ENCODE results near the gene PLEKHG3. TPM values are rescaled to one million over a fixed set of nuclear protein-coding genes. Genes with fewer than 3 reads are reported as not detected.
A peak's percentile ranks its signal among the peaks of the same experiment; 100 is the strongest.

PLEKHG3 gene
- total RNA-seq, 2 experiments from 2014 or later, result 5.5 to 6.6 TPM

- Mint-ChIP-seq H3K9me3 (no peaks in the 10 kb centered on the region), H3K36me3 (no peaks in the 10 kb centered on the region), H3K4me1 (peaks cover 8% of the 10 kb centered on the region), H3K4me3 (no peak overlapping the region), H3K27ac (no peak overlapping the region), H3K27me3 (peaks cover 57% of the 10 kb centered on the region)
- ATAC-seq (ENCODE audit: low read depth) (no peak), DNase-seq (no peak)
- POLR2A ChIA-PET, result no interaction called here
Measured at GRCh38 chr14:64692189-64692985, 11.8 kb upstream of the PLEKHG3 start.

- Mint-ChIP-seq H3K27me3 (peaks cover 65% of the 10 kb centered on the region), H3K9me3 (no peaks in the 10 kb centered on the region), H3K36me3 (no peaks in the 10 kb centered on the region), H3K27ac (no peak overlapping the region), H3K4me3 (no peak overlapping the region), H3K4me1 (peaks cover 8% of the 10 kb centered on the region)
- DNase-seq (no peak), ATAC-seq (ENCODE audit: low read depth) (no peak)
- POLR2A ChIA-PET, result interaction anchor here (1.3 kb wide), 1 partner anchor 15 kb away, joined by 3 read pairs; no protein-coding TSS in a partner anchor
Measured at GRCh38 chr14:64692986-64693809, 11.0 kb upstream of the PLEKHG3 start.

- no peak for ATAC-seq (ENCODE audit: low read depth)
- Mint-ChIP-seq H3K27me3 (peaks cover 66% of the 10 kb centered on the region), H3K9me3 (no peaks in the 10 kb centered on the region), H3K4me3 (no peak overlapping the region), H3K27ac (no peak overlapping the region), H3K36me3 (no peaks in the 10 kb centered on the region), H3K4me1 (peaks cover 7% of the 10 kb centered on the region)
- POLR2A ChIA-PET, result interaction anchor here (1.3 kb wide), 1 partner anchor 15 kb away, joined by 3 read pairs; no protein-coding TSS in a partner anchor
- DNase-seq, result no peak
Measured at GRCh38 chr14:64693810-64694165, 10.4 kb upstream of the PLEKHG3 start.

DNA sequence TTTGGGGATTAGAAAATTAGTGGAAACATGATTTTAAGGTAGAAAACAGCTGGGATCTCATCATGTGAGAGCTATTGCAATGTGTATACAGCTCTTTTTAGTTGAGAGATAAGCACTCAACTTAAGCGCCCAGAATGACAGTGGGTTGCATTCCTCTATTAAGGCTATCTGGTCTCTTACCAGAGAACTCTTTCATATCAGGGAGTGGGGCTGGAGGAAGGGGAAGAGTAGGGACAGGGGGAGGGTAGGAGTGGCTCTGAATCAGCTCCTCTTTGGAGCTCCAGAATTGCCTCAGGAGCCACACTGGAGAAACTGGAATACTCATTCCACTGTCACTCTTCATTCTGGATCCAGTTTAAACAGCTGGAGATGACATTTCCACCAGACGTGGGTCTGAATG is 9.2 kb upstream of the PLEKHG3 start:
- peaks cover 63% of the 10 kb centered on the region for H3K27me3 Mint-ChIP-seq

DNA sequence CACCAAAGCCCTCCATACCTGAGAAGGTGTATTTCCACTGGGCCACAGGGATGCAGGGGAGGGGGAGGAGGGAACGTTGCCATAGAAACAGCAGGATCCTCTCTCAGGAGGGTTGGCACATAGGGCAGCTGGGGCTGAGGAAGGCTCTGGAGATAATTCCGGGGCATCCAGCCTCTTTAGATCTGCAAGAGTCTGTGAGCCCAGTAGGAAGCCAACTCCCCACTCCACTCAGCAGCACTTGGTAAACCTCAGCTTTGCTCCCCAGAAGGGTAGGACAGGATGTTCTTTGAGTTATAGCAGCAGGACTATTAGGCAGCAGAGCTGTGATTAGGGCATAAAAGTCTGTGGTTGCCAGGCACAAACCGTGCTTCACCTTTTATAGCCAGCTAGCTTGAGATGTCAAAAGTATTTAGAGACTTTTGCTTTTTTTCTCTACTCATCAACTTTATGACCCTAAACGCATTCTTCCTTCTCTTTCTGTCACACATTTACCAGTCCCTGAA is 7.8 kb upstream of the PLEKHG3 start:
- H3K27me3 Mint-ChIP-seq, result peaks cover 75% of the 10 kb centered on the region
- H3K4me3 Mint-ChIP-seq, result no peak overlapping the region
- H3K4me1 Mint-ChIP-seq, result peaks cover 5% of the 10 kb centered on the region
- no peak for DNase-seq
- H3K27ac Mint-ChIP-seq, result no peak overlapping the region
- no peak for ATAC-seq (ENCODE audit: low read depth)
- no peaks in the 10 kb centered on the region for H3K36me3 Mint-ChIP-seq
- H3K9me3 Mint-ChIP-seq, result no peaks in the 10 kb centered on the region
- POLR2A ChIA-PET, result interaction anchor here (0.7 kb wide), 1 partner anchor 202 kb away, joined by 3 read pairs; no protein-coding TSS in a partner anchor

More for the DNA sequence above, 9.2 kb upstream of the PLEKHG3 start:
- ATAC-seq (ENCODE audit: low read depth) (no peak), DNase-seq (no peak)
- Mint-ChIP-seq H3K9me3 (no peaks in the 10 kb centered on the region), H3K36me3 (no peaks in the 10 kb centered on the region), H3K4me1 (peaks cover 5% of the 10 kb centered on the region), H3K27ac (no peak overlapping the region), H3K4me3 (no peak overlapping the region)
- POLR2A ChIA-PET, result no interaction called here

DNA sequence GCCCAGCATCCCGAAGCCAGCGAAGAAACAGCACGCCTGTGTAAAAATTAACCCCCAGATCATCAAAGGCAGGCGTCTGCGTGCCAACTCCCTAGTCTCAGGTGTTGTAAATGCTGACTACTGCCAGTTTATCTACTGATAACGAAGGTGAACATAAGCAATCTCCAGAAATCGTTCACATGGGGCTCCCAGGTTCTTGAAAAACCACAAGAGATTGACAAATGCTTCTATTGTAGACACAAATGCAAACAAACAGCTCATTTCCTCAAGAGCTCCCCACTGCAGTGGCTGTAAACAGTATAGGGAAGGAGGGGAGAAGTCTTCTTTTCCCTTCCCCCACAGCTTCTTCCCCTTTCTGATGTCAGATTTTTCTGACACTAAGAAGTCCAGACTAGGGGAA is 5.3 kb upstream of the PLEKHG3 start:
- peaks cover 88% of the 10 kb centered on the region for H3K27me3 Mint-ChIP-seq
- no peak overlapping the region for H3K4me3 Mint-ChIP-seq
- peaks cover 11% of the 10 kb centered on the region for H3K4me1 Mint-ChIP-seq
- no peak overlapping the region for H3K27ac Mint-ChIP-seq
- ATAC-seq (ENCODE audit: low read depth), result no peak
- H3K9me3 Mint-ChIP-seq, result no peaks in the 10 kb centered on the region
- DNase-seq, result no peak
- POLR2A ChIA-PET, result interaction anchor here (1.0 to 1.4 kb wide), 2 partner anchors 8 to 10 kb away, joined by 5 read pairs; no protein-coding TSS in a partner anchor
- no peaks in the 10 kb centered on the region for H3K36me3 Mint-ChIP-seq

GRCh38 chr14:64700290-64700689 is 3.9 kb upstream of the PLEKHG3 start:
- Mint-ChIP-seq H3K27ac (no peak overlapping the region), H3K4me3 (no peak overlapping the region), H3K36me3 (no peaks in the 10 kb centered on the region), H3K9me3 (no peaks in the 10 kb centered on the region), H3K27me3 (peaks cover 86% of the 10 kb centered on the region), H3K4me1 (peaks cover 12% of the 10 kb centered on the region)
- no peak for ATAC-seq (ENCODE audit: low read depth)
- no peak for DNase-seq
- POLR2A ChIA-PET, result no interaction called here

GRCh38 chr14:64700894-64701293 is 3.3 kb upstream of the PLEKHG3 start:
- Mint-ChIP-seq H3K4me3 (no peak overlapping the region), H3K9me3 (no peaks in the 10 kb centered on the region), H3K4me1 (peaks cover 15% of the 10 kb centered on the region), H3K36me3 (no peaks in the 10 kb centered on the region), H3K27ac (no peak overlapping the region), H3K27me3 (peaks cover 89% of the 10 kb centered on the region)
- ATAC-seq (ENCODE audit: low read depth) (no peak), DNase-seq (no peak)
- POLR2A ChIA-PET, result no interaction called here

- peaks cover 88% of the 10 kb centered on the region for H3K27me3 Mint-ChIP-seq
- peaks cover 17% of the 10 kb centered on the region for H3K4me1 Mint-ChIP-seq
- H3K4me3 Mint-ChIP-seq, result no peak overlapping the region
- DNase-seq, result no peak
- H3K9me3 Mint-ChIP-seq, result no peaks in the 10 kb centered on the region
- no peak for ATAC-seq (ENCODE audit: low read depth)
- H3K36me3 Mint-ChIP-seq, result no peaks in the 10 kb centered on the region
- no peak overlapping the region for H3K27ac Mint-ChIP-seq
- POLR2A ChIA-PET, result no interaction called here
Measured at GRCh38 chr14:64701660-64702059, 2.6 kb upstream of the PLEKHG3 start.

- no peak for DNase-seq
- ATAC-seq (ENCODE audit: low read depth), result peak; percentile 16
- H3K27ac Mint-ChIP-seq, result no peak overlapping the region
- H3K27me3 Mint-ChIP-seq, result peaks cover 83% of the 10 kb centered on the region
- H3K36me3 Mint-ChIP-seq, result no peaks in the 10 kb centered on the region
- peaks cover 21% of the 10 kb centered on the region for H3K4me1 Mint-ChIP-seq
- peak overlapping the region; percentile 66 for H3K4me3 Mint-ChIP-seq
- no peaks in the 10 kb centered on the region for H3K9me3 Mint-ChIP-seq
- POLR2A ChIA-PET, result no interaction called here
Measured at GRCh38 chr14:64702493-64703394, 1.5 kb upstream of the PLEKHG3 start.

GRCh38 chr14:64703395-64704142 is 655 bp upstream of the PLEKHG3 start:
- DNase-seq (no peak), ATAC-seq (ENCODE audit: low read depth) (no peak)
- no peaks in the 10 kb centered on the region for H3K9me3 Mint-ChIP-seq
- H3K27ac Mint-ChIP-seq, result no peak overlapping the region
- no peaks in the 10 kb centered on the region for H3K36me3 Mint-ChIP-seq
- H3K4me3 Mint-ChIP-seq, result peak overlapping the region; percentile 66
- H3K27me3 Mint-ChIP-seq, result peaks cover 74% of the 10 kb centered on the region
- POLR2A ChIA-PET, result no interaction called here
- peaks cover 28% of the 10 kb centered on the region for H3K4me1 Mint-ChIP-seq

GRCh38 chr14:64704743-64705380 is 638 bp downstream of the PLEKHG3 start:
- Mint-ChIP-seq H3K4me1 (peaks cover 37% of the 10 kb centered on the region), H3K4me3 (peak overlapping the region; percentile 63), H3K27me3 (peaks cover 72% of the 10 kb centered on the region), H3K27ac (no peak overlapping the region), H3K9me3 (no peaks in the 10 kb centered on the region), H3K36me3 (no peaks in the 10 kb centered on the region)
- peak; percentile 55 for DNase-seq
- peak; percentile 11 for ATAC-seq (ENCODE audit: low read depth)
- POLR2A ChIA-PET, result interaction anchor here (0.6 to 1.0 kb wide), 2 partner anchors 13 to 17 kb away, joined by 3 read pairs; no protein-coding TSS in a partner anchor
